ENCODE data around the gene ATG16L1.

Gene ATG16L1

GRCh38 chr2:233251306-233252116 is at the start of gene ATG16L1:
Gene ATG16L1 (plus strand): TSS chr2:233251673. CDS start chr2:233251828, 155 bp downstream.
- TF ChIP-seq CTCF (IDR thresholded peaks at IDR 0.05; ENCODE audit: extremely low read depth, insufficient read depth, missing control alignments), result peak; percentile 98
- peak; percentile 99 for DNase-seq (ENCODE audit: low spot score)
- in situ Hi-C loops (cut with MboI; ENCODE audit: low pct_unique_long_range_greater_than_20kb, low sequenced_read_pairs, unreplicated experiment), result loop anchor here (25.0 kb wide), 1 partner anchor 389 kb away; the partner anchor contains the start of gene SNORC

GRCh38 chr2:233202531-233202944 is 48.9 kb upstream of the ATG16L1 start:
- DNase-seq (ENCODE audit: low spot score), result no peak
- no peak for TF ChIP-seq CTCF (IDR thresholded peaks at IDR 0.05; ENCODE audit: extremely low read depth, insufficient read depth, missing control alignments)
- in situ Hi-C loops (cut with MboI; ENCODE audit: low pct_unique_long_range_greater_than_20kb, low sequenced_read_pairs, unreplicated experiment), result no loop called here

GRCh38 chr2:233203060-233203459 is 48.4 kb upstream of the ATG16L1 start:
- no peak for TF ChIP-seq CTCF (IDR thresholded peaks at IDR 0.05; ENCODE audit: extremely low read depth, insufficient read depth, missing control alignments)
- in situ Hi-C loops (cut with MboI; ENCODE audit: low pct_unique_long_range_greater_than_20kb, low sequenced_read_pairs, unreplicated experiment), result no loop called here
- DNase-seq (ENCODE audit: low spot score), result no peak

- DNase-seq (ENCODE audit: low spot score), result no peak
- in situ Hi-C loops (cut with MboI; ENCODE audit: low pct_unique_long_range_greater_than_20kb, low sequenced_read_pairs, unreplicated experiment), result no loop called here
- TF ChIP-seq CTCF (IDR thresholded peaks at IDR 0.05; ENCODE audit: extremely low read depth, insufficient read depth, missing control alignments), result no peak
Measured at GRCh38 chr2:233204286-233204936, 47.1 kb upstream of the ATG16L1 start.

- no peak for TF ChIP-seq CTCF (IDR thresholded peaks at IDR 0.05; ENCODE audit: extremely low read depth, insufficient read depth, missing control alignments)
- DNase-seq (ENCODE audit: low spot score), result no peak
- in situ Hi-C loops (cut with MboI; ENCODE audit: low pct_unique_long_range_greater_than_20kb, low sequenced_read_pairs, unreplicated experiment), result no loop called here
Measured at GRCh38 chr2:233208382-233209116, 42.9 kb upstream of the ATG16L1 start.

- no peak for DNase-seq (ENCODE audit: low spot score)
- TF ChIP-seq CTCF (IDR thresholded peaks at IDR 0.05; ENCODE audit: extremely low read depth, insufficient read depth, missing control alignments), result no peak
- in situ Hi-C loops (cut with MboI; ENCODE audit: low pct_unique_long_range_greater_than_20kb, low sequenced_read_pairs, unreplicated experiment), result no loop called here
Measured at GRCh38 chr2:233209117-233209532, 42.3 kb upstream of the ATG16L1 start.

Measured in GM13977 (cell line).